ENCODE results near the gene SNX12.

- TF ChIP-seq EZH2phosphoT487 (IDR thresholded peaks at IDR 0.05; ENCODE audit: insufficient read depth, low read depth) (no peak), EZH2 (IDR thresholded peaks at IDR 0.05; ENCODE audit: insufficient read depth, poor library complexity, severe bottlenecking) (no peak)
These were observed 456 bp downstream of the SNX12 start for GRCh38 chrX:71067712-71068043.
